Type B pancreatic cell (in vitro differentiated cells): ENCODE data around the gene KRT3. TPM values are rescaled to one million over a fixed set of nuclear protein-coding genes. Genes with fewer than 3 reads are reported as not detected.

Experiments used
- DNase-seq: peaks from one replicate; pipeline ENCODE4 v3.0.0; 2021; ENCODE audit warnings: mixed read lengths; ENCODE audit not compliant: unreplicated experiment; ENCODE audit errors: extremely low spot score
- H3K27ac Mint-ChIP-seq: 2 replicates; pipeline ENCODE4 v1.8.0; 2021; ENCODE audit warnings: mild to moderate bottlenecking, mixed read lengths
- H3K27me3 Mint-ChIP-seq: 2 replicates; pipeline ENCODE4 v1.8.0; 2021; ENCODE audit warnings: mixed read lengths
- H3K36me3 Mint-ChIP-seq: 2 replicates; pipeline ENCODE4 v1.8.0; 2021; ENCODE audit warnings: mixed read lengths
- H3K4me1 Mint-ChIP-seq: one replicate; pipeline ENCODE4 v1.8.0; 2021; ENCODE audit warnings: mixed read lengths; ENCODE audit not compliant: unreplicated experiment
- H3K4me3 Mint-ChIP-seq: 2 replicates; pipeline ENCODE4 v1.8.0; 2021; ENCODE audit warnings: mild to moderate bottlenecking, mixed read lengths
- H3K9me3 Mint-ChIP-seq: 2 replicates; pipeline ENCODE4 v1.8.0; 2021; ENCODE audit warnings: mixed read lengths
- CTCF ChIP-seq: fragments of 200-600 bp; sonication (generic); conservative IDR thresholded peaks from 2 replicates; pipeline ENCODE4 v1.5.0; 2021; ENCODE audit warnings: antibody characterized with exemption, mild to moderate bottlenecking
- total RNA-seq: library from RNA; stranded (reverse); gene quantifications from 2 replicates; pipeline ENCODE4 v1.2.1, GENCODE V29; 2021; ENCODE audit warnings: low replicate concordance

The KRT3 gene
- total RNA-seq, 1 donor from 2014 or later: 0.68 TPM

GRCh38 chr12:52820521-52820920 lies 24.6 kb upstream of the KRT3 start:
- Mint-ChIP-seq H3K4me3 (no peak overlapping the region), H3K27ac (no peak overlapping the region), H3K4me1 (peaks cover 15% of the 10 kb centered on the region), H3K36me3 (no peaks in the 10 kb centered on the region), H3K27me3 (peaks cover 28% of the 10 kb centered on the region), H3K9me3 (no peaks in the 10 kb centered on the region)
- TF ChIP-seq CTCF: no peak
- DNase-seq: no peak

GRCh38 chr12:52819731-52820510 lies 24.0 kb upstream of the KRT3 start:
- Mint-ChIP-seq H3K36me3 (no peaks in the 10 kb centered on the region), H3K9me3 (no peaks in the 10 kb centered on the region), H3K4me3 (no peak overlapping the region), H3K4me1 (peaks cover 15% of the 10 kb centered on the region), H3K27ac (no peak overlapping the region), H3K27me3 (peaks cover 31% of the 10 kb centered on the region)
- no peak for TF ChIP-seq CTCF
- no peak for DNase-seq

DNA sequence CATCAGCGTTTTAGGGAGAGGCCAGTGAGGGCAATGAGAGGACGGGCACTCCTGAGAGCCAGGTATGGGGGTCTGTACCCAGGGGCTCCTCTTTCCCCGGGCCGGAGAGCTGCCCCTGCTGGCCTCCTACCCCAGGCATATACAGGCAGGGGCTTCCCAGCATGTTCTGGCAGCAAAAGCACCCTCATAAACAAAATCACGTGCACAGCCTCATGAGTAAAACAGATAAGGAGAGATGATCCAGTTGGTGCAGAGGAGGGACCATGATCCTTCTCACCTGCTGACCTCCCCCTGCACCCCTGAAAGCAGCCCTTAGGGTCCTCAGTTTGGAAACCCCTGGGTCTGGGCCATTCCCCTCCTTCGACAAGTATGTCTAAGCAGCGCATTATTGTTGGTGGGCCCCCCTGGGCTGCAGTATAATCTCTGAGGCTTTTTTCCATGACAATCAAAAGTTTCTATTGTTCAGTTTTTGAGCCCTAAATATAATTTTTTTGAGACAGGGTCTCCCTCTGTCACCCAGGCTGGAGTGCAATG lies 23.0 kb upstream of the KRT3 start:
- TF ChIP-seq CTCF: no peak
- Mint-ChIP-seq H3K27me3 (peaks cover 37% of the 10 kb centered on the region), H3K36me3 (peaks cover 3% of the 10 kb centered on the region), H3K4me3 (no peak overlapping the region), H3K27ac (peak overlapping the region; percentile 41), H3K4me1 (peaks cover 15% of the 10 kb centered on the region), H3K9me3 (no peaks in the 10 kb centered on the region)
- DNase-seq: no peak

- Mint-ChIP-seq H3K36me3 (peaks cover 3% of the 10 kb centered on the region), H3K9me3 (no peaks in the 10 kb centered on the region), H3K27me3 (peaks cover 37% of the 10 kb centered on the region), H3K4me1 (peaks cover 15% of the 10 kb centered on the region), H3K27ac (peak overlapping the region; percentile 41), H3K4me3 (no peak overlapping the region)
- DNase-seq: no peak
- TF ChIP-seq CTCF: no peak
Observed at GRCh38 chr12:52818388-52818787, 22.5 kb upstream of the KRT3 start.

- DNase-seq: no peak
- TF ChIP-seq CTCF: no peak
- Mint-ChIP-seq H3K27me3 (peaks cover 33% of the 10 kb centered on the region), H3K36me3 (peaks cover 3% of the 10 kb centered on the region), H3K4me3 (no peak overlapping the region), H3K4me1 (peaks cover 15% of the 10 kb centered on the region), H3K9me3 (no peaks in the 10 kb centered on the region), H3K27ac (no peak overlapping the region)
Observed at GRCh38 chr12:52817699-52818238, 21.9 kb upstream of the KRT3 start.
